IPS DF 4.7 (cell line): ENCODE data around the gene MYOCD.

ENCODE experiments used
- DNase-seq: peaks from one replicate; pipeline ENCODE4 v3.0.0-alpha.2; 2013; ENCODE audit warnings: low spot score; ENCODE audit errors: extremely low read depth

Gene MYOCD

GRCh38 chr17:12744786-12745185 lies 79.1 kb downstream of the MYOCD start:
- DNase-seq = no peak

DNA sequence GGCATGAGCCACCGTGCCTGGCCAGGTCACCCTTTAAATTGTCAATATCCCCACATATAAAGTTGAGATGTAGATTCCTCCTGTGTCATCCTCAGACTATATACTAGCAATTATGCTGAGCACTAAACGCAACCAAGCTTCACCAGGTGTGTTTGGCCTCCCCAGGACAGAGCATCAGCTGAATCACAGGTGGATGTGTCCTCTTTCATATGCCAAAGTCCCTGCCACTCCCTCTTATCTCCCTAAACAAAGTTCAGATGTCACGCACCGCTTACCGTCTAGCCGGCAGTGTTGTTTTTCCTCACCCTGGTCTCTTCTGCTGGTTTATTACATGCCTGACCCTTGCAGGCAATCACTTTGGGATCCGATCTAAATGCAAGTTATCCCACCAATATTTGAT lies 79.8 kb downstream of the MYOCD start:
- no peak for DNase-seq

GRCh38 chr17:12756786-12757185 lies 91.1 kb downstream of the MYOCD start:
- no peak for DNase-seq

GRCh38 chr17:12759090-12759489 lies 93.4 kb downstream of the MYOCD start:
- no peak for DNase-seq

GRCh38 chr17:12765548-12765947 lies 99.9 kb downstream of the MYOCD start:
- no peak for DNase-seq

DNA sequence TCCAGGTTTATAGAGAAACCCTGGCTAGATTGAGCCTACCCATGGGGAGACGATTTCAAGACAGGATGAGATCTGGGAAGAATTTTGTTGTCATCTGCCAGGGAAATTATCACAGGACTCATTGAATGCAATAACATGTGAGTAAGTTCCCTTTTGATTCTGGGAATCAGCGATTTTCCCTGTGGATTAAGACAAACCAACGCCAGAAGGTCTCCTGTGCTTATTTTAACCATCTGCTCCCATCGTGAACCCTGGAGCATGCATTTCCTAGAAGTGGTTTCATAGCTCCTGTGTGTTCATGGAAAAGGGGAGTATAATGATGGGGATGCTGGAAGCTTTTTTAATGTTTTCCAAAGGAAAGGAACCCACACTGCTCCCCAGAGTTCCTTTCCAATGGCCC lies 102.6 kb downstream of the MYOCD start:
- DNase-seq = no peak

GRCh38 chr17:12769981-12770380 lies 104.3 kb downstream of the MYOCD start:
- DNase-seq = no peak

DNA sequence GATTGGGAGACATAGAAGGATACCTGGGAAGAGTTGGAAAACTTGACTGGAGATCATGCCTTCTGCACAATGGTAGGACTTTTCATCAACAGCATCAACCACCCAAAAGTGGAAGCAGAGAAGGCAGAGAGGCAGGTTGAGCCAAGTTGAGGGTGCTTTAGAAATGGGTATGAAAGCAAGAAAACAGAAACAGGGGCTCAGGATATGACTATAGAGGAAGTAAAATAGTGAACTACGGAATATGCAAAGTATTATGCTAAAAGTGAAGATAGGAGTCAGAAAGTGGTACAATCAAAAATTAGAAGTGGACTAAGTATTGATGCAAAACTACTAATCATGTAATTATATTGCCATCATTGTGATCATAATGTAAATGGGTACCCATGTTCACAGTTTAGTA lies 107.5 kb downstream of the MYOCD start:
- no peak for DNase-seq

DNA sequence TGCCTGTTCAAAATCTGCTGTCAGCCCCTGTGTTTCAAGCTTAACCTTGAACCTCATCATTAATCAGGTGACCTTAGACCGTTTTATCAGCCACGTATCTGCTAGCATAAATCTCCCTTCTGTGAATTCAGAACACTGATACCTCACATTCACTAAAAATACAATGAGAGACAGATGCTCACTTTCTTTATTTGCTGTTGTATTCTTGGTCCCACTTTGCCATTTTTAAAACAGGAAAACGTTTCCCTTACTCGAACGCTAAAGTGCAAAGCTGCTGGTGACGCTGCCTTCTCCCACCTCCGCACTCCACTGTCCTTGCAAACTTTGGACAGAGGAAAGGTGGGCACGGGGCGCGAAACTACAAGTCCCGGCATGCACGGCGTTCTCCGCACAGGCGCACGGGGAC lies 123.4 kb downstream of the MYOCD start:
- no peak for DNase-seq

DNA sequence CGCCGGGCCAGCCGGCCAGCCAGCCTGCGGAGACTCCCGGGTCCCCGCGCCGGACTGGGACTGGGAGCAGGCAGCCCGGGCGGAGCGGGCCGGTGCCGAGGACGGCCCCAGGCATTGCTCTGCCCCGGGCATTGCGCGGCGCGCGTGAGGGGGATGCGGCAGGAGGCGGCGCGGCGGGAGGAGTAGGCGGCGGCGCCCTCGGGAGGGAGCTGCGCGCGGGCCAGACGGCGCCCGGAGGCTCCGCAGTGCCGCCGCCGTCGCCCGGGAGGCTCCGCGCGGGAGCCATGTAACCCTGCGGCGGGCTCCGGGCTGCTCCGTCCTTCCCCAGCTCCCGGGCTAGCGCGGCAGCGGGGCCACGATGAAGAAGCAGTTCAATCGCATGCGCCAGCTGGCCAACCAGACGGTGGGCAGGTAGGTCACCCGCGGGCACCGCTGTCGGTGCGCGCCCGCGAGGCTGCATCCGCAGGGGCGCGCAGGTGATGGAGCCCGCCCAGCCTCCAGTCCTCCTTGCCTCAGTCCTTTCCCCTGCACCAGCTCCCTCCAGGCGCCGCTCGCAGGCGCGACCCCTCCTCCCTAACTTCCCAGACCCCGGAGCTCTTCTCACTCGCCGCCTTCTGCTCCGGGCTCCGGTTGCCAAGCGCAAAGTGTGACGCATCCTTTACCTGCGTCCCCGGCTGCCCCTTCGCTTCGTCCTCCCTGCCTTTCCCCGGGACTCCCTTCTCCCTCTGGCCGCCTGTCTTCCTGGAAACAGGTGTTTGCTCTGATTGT lies 124.0 kb downstream of the MYOCD start, which contains the start of gene ARHGAP44:
Gene ARHGAP44 (plus strand): TSS at position 18 of the 768 bp plus-strand sequence. CDS start 341 bp downstream, at position 359.
- DNase-seq = no peak

DNA sequence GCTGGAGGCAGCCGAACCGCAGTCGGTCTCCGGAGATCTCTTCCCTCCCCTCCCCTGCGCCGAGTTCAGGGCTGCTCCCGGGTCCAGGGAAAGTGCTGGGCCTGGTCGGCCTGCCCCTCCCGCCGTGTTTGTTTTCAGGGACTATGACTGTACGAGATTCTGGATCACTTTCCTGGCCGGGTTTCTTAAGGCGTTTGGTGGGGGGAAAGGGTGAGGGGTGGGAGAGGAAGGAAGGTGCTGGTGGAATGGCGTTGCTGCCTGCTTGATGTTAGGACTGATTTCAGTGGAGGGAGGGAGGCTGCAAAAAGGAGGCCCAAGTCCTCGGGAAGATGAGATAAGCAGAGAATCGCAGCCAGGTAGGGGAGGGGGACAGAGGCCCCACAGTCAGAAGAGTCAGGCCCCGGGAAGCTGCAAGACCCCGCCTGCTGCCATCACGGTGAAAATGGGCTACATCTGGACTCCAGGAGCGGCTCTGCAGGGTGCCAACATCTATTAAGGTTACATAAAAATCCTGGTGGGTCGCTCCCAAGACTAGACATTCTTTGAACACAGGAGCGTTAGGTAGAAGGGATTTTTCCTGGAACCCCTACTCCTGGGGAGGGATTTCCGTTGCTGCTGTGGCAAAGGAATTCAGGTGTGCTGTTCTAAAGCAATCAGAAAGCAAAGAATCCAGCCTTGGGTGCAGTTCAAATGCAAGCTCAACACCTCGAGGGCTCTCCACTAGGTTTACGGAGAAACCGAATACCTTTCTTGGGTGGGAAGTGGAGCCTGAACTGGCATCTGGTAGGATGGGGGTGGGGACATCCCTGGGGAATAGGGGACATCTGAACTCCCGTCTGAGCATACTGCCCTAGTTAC lies 124.8 kb downstream of the MYOCD start:
- DNase-seq = no peak

GRCh38 chr17:12794919-12795532 lies 129.3 kb downstream of the MYOCD start:
- DNase-seq = no peak

DNA sequence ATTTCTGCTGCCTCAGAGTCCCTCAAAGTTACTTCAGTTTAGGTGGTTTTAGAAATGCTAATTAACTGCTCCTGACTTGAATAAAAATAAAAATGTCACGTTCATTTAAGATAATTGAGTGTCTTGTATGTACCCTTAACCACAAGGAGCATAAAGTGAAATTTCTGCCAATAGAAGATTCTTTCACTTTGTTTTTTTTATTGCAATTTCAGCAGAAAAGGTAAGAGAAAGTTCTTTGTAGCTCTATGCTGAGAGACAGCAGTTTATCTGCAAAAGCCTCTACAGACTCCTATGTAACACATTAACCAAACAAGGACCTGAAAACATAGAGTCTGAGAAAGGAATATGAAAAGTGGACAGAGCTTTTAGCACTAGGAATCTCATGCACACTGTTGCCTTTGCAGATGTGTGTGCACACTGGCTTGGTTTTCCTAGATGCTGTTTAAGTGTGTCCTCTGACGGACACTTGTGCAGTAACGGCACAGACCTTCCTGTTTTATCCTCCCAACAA lies 135.2 kb downstream of the MYOCD start:
- DNase-seq = no peak

- DNase-seq = no peak
Measured at GRCh38 chr17:12806630-12807029, 140.9 kb downstream of the MYOCD start.

DNA sequence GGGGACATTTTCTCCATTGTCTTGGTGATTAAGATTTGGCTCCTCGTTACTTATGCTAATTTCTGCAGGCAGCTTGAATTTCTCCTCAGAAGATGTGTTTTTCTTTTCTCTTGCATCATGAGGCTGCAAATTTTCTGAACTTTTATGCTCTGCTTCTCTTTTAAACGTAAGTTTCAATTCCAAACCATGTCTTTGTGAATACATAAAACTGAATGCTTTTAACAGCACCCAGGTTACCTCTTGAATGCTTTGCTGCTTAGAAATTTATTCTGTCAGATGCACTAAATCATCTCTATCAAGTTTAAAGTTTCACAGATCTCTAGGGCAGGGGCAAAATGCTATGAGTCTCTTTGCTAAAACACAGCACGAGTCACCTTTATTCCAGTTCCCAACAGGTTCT lies 143.0 kb downstream of the MYOCD start:
- DNase-seq = no peak

- no peak for DNase-seq
Measured at GRCh38 chr17:12812877-12813276, 147.2 kb downstream of the MYOCD start.

- DNase-seq = no peak
Measured at GRCh38 chr17:12813664-12814063, 148.0 kb downstream of the MYOCD start.

- DNase-seq = no peak
Measured at GRCh38 chr17:12814718-12815117, 149.0 kb downstream of the MYOCD start.

- no peak for DNase-seq
Measured at GRCh38 chr17:12815642-12816141, 150.0 kb downstream of the MYOCD start.
